HL-60/S4 treated with retinoic acid at 250 ng/mL for 4 days and 3 days (cell line): ENCODE data around the gene DLX3.

Experiments used
- in situ Hi-C: fragments of 300-500 bp; cut with MboI; formaldehyde crosslinking; loops from 2 replicates; pipeline ENCODE4 v1.7.0; 2022; ENCODE audit warnings: low sequenced_read_pairs

The DLX3 gene

GRCh38 chr17:50026046-50026675, 31.1 kb upstream of the DLX3 start:
- in situ Hi-C loops = no loop called here

DNA sequence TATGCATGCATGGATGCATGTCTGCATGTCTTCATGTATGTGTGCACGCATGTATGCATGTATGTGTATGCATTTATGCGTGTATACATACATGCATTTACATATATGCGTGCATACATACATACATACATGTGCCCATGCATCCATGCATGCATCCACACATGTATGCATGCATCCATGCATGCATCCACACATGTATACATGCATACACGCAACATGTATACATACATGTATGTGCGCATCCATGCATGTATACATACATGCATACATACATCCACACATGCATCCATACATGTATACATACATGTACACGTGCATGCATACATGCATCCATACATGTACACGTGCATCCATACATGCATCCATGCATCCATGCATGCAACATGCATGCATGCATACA, 29.8 kb upstream of the DLX3 start:
- in situ Hi-C loops = no loop called here

DNA sequence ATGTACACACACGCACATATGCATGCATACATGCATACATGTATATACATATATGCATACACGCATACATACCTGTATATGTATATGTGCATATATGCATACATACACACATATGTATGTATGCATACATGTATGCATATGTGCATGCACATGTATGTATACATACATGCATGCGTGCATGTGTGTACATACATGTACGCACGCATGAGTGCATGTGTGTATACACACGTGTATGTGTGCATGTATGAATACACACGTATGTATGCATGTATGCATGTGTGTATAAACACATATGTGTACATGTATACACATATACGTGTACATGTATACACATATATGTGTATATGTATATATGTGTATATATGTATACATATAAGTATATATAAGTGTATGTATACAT, 28.5 kb upstream of the DLX3 start:
- in situ Hi-C loops = no loop called here

DNA sequence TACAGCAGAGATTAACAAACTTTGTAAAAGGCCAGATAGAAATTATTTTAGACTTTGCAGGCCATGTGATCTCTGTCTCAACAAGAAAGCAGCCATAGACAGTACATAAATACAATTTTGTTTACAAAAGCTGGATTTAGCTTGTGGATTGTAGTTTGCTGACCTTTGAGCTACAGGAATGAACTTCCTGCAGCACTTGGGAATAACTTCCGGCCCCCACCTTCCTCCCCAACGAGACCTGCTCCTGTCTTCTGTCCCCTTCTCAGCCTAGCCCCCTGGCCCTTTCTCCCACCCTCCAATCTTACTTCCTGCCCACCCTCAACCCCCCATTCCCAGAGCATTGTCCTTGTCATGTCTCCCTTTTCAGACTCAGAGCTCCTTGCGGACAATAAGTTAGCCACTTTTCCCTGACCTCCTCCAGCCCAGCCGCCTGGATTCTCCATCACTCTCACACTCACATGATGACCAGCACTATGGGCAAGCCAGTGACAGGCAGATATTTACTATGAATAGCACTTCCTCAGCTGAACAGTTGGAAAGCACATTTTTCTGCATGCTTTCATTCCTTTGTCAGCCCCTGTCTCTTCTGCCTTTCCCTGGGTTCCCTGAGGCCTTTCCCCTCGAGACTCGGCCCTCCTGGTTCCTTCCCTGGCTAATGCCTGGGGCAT, 27.6 kb upstream of the DLX3 start:
- in situ Hi-C loops = no loop called here

GRCh38 chr17:50021681-50022370, 26.8 kb upstream of the DLX3 start:
- in situ Hi-C loops = no loop called here

DNA sequence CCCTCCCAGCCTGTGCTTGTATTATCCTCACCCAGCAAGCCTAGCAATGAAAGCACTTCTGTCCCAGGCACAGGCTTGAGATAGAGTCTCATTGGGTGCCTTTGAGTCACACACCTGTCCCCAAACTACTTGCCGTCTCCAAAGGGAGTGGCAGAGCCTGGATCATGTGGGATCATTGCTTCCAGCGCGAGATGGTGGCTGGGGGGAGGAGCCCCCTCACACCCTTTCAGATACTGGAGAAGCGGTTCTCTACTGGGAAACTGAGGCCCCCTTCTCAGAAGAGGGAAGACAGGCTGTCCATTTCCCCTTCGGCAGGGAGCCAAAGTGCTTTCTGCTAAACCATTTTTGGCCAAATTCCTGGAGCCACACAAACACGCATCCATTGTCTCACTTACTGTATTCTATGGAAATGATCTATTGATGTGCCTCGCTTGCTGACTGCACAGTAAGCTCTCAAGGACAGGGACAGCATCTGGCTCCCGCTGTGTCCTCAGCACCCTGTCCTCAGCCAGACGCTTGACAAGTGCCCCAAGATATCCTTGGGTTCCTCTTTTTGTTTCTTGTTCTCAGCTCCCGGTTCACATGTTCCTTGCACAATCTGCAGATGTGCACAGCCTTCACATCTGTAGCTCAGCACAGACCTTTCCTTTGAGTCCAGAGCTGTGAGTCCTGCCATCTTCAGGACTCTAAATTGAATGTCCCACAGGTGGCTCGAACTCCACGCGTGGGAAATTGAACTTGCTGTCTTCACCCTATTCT, 26.0 kb upstream of the DLX3 start:
- in situ Hi-C loops = no loop called here

DNA sequence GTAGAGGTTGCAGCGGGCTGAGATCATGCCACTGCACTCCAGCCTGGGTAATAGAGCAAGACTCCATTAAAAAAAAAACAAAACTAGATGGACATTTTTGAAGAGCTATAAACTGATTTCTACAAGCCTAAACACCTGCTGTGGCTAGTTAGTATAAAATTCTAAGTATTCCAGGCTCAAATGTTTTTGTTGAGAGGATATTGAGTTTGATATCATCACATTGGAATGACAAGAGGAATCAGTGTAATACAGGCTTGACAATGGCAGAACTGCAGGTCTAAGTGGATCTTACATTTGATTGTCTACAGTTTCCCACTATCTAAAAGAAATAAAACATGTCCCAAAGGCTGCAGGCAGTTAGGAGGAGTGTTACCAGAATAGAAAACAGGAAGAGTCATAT, 23.9 kb upstream of the DLX3 start:
- in situ Hi-C loops = no loop called here

DNA sequence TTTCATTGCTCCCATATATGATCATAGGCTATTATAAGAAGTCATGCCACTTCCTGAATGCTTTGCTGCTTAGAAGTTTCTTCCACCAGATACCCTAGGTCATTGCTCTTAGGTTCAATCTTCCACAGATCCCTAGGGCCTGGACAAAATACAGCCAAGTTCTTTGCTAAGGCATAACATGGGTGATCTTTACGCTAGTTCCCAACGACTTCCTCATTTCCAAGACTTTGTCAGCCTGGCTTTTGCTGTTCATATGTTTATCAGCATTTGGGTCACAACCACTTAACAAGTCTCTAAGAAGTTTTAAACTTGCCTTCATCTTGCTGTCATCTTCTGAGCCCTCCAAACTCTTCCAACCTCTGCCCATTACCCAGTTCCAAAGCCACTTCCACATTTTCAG, 20.1 kb upstream of the DLX3 start:
- in situ Hi-C loops = no loop called here

GRCh38 chr17:50014471-50015088, 19.6 kb upstream of the DLX3 start:
- in situ Hi-C loops = no loop called here

- in situ Hi-C loops = no loop called here
Observed at GRCh38 chr17:50013079-50013478, 18.1 kb upstream of the DLX3 start.

GRCh38 chr17:50009282-50009681, 14.3 kb upstream of the DLX3 start:
- in situ Hi-C loops = no loop called here

DNA sequence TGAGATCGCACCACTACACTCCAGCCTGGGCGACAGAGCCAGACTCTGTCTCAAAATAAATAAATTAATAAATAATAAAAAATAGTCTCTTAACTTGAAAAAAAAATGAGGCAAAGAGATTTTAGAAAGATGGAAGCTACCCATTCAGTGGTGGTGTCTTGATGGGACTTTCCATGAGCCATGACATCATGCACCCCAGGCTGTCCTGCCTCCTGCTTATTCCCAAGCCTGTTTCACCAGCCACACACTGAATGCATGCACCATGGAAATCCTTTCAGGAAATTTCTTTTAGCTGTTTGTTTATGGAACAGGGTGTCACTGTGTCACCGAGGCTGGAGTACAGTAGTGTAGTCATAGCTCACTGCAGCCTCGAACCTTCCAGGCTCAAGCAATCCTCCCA, 8.9 kb upstream of the DLX3 start:
- in situ Hi-C loops = no loop called here

DNA sequence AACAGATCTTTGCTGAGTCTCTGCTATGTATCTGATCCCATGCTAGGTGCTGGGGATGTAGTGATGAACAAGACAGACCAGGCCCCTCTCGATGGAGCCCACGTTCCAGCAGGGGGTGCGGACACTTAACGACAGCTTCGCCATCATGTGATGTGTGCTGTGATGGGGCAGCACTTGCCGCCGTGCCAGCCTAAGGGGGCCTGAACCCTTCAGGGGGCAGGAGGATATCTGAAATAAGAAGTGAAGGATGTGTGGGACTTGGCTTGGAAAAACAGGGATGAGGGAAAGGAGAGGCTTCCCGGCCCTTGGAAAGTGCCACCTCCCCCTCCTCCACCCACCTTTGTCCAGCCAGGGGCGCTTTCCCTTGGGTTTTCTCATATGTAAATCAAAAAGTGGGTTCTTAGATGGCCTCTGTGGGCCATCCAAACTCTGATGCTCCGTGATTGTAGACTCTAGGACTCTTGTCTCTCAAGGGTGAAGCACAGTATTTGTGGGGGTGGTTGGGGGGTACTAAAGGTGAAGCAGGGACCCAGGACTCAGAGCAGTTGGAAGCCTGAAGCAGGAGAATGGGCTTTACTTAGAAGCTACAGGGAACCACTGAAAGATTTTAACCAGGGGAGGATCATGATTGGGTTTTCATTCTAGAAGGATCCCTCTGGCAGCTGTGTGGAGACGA, 4.0 kb upstream of the DLX3 start:
- in situ Hi-C loops = loop anchor here (10.0 kb wide), 2 partner anchors 114 to 434 kb away; no protein-coding TSS in a partner anchor

DNA sequence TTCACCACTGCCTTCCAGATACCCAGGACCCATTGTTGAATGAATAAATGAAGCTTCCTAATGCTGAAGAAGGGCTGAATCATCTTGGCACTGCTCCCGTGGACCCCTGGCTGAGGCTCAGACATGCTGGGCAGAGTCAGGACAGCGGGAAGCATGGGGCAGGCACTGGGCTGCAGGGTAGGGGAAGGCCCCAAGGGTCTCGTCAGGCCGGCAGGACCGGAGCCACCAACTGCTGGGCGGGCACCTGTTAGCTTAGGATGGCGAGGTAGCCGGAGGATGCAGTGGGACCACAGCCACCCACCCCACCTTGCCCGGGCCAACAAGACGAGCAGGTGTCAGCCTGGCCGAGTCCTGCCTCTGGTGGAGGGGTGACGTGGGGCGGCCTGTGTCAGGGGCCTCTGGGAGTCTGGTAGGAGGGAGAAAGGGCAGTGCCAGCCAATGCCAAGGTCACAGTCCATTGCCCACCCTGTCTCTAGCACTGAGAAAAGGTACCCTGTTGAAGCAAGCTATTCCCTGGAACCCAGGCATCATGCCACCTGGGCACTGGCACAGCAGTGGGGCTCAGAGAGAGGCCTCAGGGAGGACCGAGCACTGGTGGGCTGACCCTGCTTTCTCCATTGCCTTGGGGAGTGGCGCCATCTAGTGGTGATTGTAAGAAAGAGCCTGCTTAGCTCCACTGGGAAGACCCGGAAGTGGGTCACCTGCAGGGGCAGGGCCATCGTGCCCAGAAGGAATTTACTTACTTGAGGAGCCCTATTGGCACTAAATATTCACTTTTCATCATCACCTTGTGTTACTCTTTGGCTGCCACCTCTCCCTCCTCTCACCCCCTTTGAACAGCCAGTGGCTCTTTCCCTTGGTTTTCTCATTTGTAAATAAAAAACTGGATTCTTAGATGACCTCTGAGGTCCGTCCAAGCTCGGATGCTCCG, 3.0 kb upstream of the DLX3 start:
- in situ Hi-C loops = loop anchor here (10.0 kb wide), 2 partner anchors 113 to 433 kb away; no protein-coding TSS in a partner anchor

DNA sequence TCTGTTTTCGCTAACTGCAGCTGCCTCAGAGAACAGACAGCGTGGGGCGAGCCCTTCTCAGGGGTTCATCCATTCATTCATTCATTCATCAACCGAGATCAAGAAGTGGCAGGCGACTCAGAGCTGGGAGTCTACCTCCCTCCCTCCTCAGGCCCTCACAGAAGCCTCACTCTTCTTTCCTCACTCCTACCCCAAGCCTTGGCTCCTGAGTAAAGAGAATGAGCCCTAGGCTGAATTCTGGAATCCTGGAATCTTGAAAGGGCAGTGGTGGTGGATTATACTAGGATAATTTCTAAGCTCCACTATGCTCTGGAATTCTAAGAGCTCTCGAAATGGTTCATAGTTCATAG, 2.3 kb upstream of the DLX3 start:
- in situ Hi-C loops = loop anchor here (10.0 kb wide), 2 partner anchors 112 to 432 kb away; no protein-coding TSS in a partner anchor

DNA sequence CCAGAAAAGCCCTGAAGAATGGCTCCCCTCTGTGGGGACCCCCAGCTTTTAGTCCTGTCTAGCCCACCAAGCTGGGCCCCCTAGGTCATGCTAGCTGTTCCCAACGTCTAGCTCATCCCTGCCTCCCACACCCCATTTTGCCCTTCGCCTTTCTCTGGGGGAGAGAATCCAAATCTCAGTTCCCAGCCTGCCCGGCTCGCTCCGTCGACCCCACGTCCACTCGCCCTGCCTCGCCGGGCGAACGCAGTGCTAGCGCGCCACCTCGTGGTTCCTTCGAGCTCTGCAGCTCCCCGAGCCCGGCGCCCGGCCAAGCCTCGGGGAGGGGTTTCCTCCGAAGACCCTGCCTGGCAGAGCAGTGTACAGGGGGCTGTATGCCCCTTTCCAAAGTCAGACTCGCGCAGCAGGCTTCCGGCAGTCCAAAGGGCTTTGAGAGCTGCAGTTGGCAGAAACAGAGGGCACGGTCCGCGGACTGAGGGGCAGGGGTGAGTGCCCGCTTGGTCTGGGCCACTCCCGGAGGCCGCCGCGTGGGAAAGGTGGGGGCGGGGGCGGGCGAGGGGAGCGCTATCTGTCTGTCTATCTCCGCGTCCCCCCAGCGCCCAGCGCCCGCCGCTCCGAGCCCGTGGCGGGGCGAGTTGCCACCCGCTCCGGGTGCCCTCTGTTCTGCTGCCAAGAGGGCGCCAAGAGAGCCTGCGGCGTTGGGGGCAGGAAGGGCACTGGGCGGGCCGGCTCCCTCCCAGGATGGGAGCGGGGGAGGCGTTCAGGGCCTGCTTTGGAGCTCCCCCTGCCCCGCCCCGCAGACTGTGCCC, 1.7 kb upstream of the DLX3 start:
- in situ Hi-C loops = loop anchor here (10.0 kb wide), 2 partner anchors 112 to 432 kb away; no protein-coding TSS in a partner anchor

- in situ Hi-C loops = loop anchor here (10.0 kb wide), 2 partner anchors 111 to 431 kb away; no protein-coding TSS in a partner anchor
Observed at GRCh38 chr17:49996121-49996494, 1.1 kb upstream of the DLX3 start.
